Naive B cell (primary cell): ENCODE measurements around the gene EHD4. TPM values are rescaled to one million over a fixed set of nuclear protein-coding genes. Genes with fewer than 3 reads are reported as not detected.

Source experiments
- ATAC-seq, 2 donors: fragments of 150-1000 bp; cut with Tn5 transposase; 2 replicates each; pipeline ENCODE4 v1.10.0; 2021; ENCODE audit warnings: low read depth in 2 of 2, mild to moderate bottlenecking in 2 of 2, moderate library complexity in 2 of 2
- DNase-seq: peaks from one replicate; pipeline ENCODE4 v3.0.0; 2022
- H3K27ac Mint-ChIP-seq, 6 donors: one replicate each; pipeline ENCODE4 v1.8.0; 2020 to 2022; ENCODE audit warnings: mild to moderate bottlenecking in 6 of 6, mixed read lengths in 6 of 6, moderate library complexity in 5 of 6, inconsistent platforms in 2 of 6
- H3K27me3 Mint-ChIP-seq, 3 donors: one replicate each; pipeline ENCODE4 v1.8.0; 2021 to 2022; ENCODE audit warnings: mixed read lengths in 3 of 3, mild to moderate bottlenecking in 1 of 3
- H3K36me3 Mint-ChIP-seq, 2 donors: one replicate each; pipeline ENCODE4 v1.8.0; 2020 to 2022; ENCODE audit warnings: mixed read lengths in 2 of 2, inconsistent platforms in 1 of 2, mild to moderate bottlenecking in 1 of 2
- H3K4me1 Mint-ChIP-seq, 3 donors: one replicate each; pipeline ENCODE4 v1.8.0; 2020 to 2022; ENCODE audit warnings: mixed read lengths in 3 of 3, inconsistent platforms in 1 of 3, mild to moderate bottlenecking in 1 of 3, moderate library complexity in 1 of 3
- H3K4me3 Mint-ChIP-seq, 8 donors: one replicate each; pipeline ENCODE4 v1.8.0; 2020 to 2022; ENCODE audit warnings: mild to moderate bottlenecking in 8 of 8, mixed read lengths in 8 of 8, moderate library complexity in 8 of 8, inconsistent platforms in 2 of 8
- H3K9me3 Mint-ChIP-seq, 7 donors: one replicate each; pipeline ENCODE4 v1.8.0; 2020 to 2022; ENCODE audit warnings: mixed read lengths in 7 of 7, mild to moderate bottlenecking in 5 of 7, inconsistent platforms in 2 of 7, moderate library complexity in 1 of 7
- polyA plus RNA-seq, 6 donors: library from polyadenylated mRNA; unstranded; fragments of 300-500 nt; fragmentation: Illumina TruSeq; gene quantifications; one replicate each; pipeline ENCODE4 v1.2.3, GENCODE V29; 2021; ENCODE audit warnings: low read depth in 6 of 6

Gene EHD4
- polyA plus RNA-seq, 6 donors from 2014 or later, result 4.1 to 9.2 (median 6.9) TPM

GRCh38 chr15:41932101-41932500, 40.3 kb downstream of the EHD4 start:
- H3K27me3 Mint-ChIP-seq, result no peaks in the 10 kb centered on the region
- no peaks in the 10 kb centered on the region for H3K9me3 Mint-ChIP-seq
- DNase-seq, result no peak
- no peak for ATAC-seq
- no peak overlapping the region for H3K4me3 Mint-ChIP-seq
- H3K36me3 Mint-ChIP-seq, result no peaks in the 10 kb centered on the region
- H3K4me1 Mint-ChIP-seq, result peaks cover 42 to 75% (median 54%) of the 10 kb centered on the region in 3 donors
- H3K27ac Mint-ChIP-seq, result peak overlapping the region in 1 of 6 donors; percentile 37

- Mint-ChIP-seq H3K4me1 (peaks cover 51 to 78% (median 53%) of the 10 kb centered on the region in 3 donors), H3K27me3 (no peaks in the 10 kb centered on the region), H3K9me3 (no peaks in the 10 kb centered on the region), H3K36me3 (no peaks in the 10 kb centered on the region), H3K27ac (no peak overlapping the region), H3K4me3 (no peak overlapping the region)
- DNase-seq (no peak), ATAC-seq (no peak)
Measured at GRCh38 chr15:41930867-41931222, 41.5 kb downstream of the EHD4 start.

GRCh38 chr15:41930221-41930866, 42.0 kb downstream of the EHD4 start:
- ATAC-seq (no peak), DNase-seq (no peak)
- Mint-ChIP-seq H3K36me3 (no peaks in the 10 kb centered on the region), H3K4me3 (peak overlapping the region in 2 of 8 donors; percentile 80 to 81), H3K4me1 (peaks cover 48 to 75% (median 48%) of the 10 kb centered on the region in 3 donors), H3K27me3 (no peaks in the 10 kb centered on the region), H3K27ac (peak overlapping the region; percentile 59 to 99 (median 98)), H3K9me3 (no peaks in the 10 kb centered on the region)

- H3K4me1 Mint-ChIP-seq, result peaks cover 38 to 66% (median 44%) of the 10 kb centered on the region in 3 donors
- DNase-seq, result peak; percentile 88
- no peaks in the 10 kb centered on the region for H3K36me3 Mint-ChIP-seq
Measured at GRCh38 chr15:41928637-41929620, 43.4 kb downstream of the EHD4 start.

GRCh38 chr15:41928100-41928499, 44.3 kb downstream of the EHD4 start:
- Mint-ChIP-seq H3K4me3 (peak overlapping the region in 6 of 8 donors; percentile 3 to 80 (median 59)), H3K9me3 (peaks cover 0 to 4% (median under 1%) of the 10 kb centered on the region in 7 donors), H3K27ac (peak overlapping the region; percentile 57 to 99 (median 89))

More at GRCh38 chr15:41928637-41929620, 43.4 kb downstream of the EHD4 start:
- H3K27me3 Mint-ChIP-seq, result no peaks in the 10 kb centered on the region
- H3K9me3 Mint-ChIP-seq, result no peaks in the 10 kb centered on the region
- H3K27ac Mint-ChIP-seq, result peak overlapping the region; percentile 81 to 99 (median 98)
- ATAC-seq, result peak; percentile 96 to 97
- H3K4me3 Mint-ChIP-seq, result peak overlapping the region; percentile 39 to 88 (median 80)

GRCh38 chr15:41927536-41927935, 44.8 kb downstream of the EHD4 start:
- H3K4me1 Mint-ChIP-seq, result peaks cover 49 to 70% (median 55%) of the 10 kb centered on the region in 3 donors
- peak overlapping the region; percentile 17 to 99 (median 89) for H3K27ac Mint-ChIP-seq
- H3K36me3 Mint-ChIP-seq, result no peaks in the 10 kb centered on the region
- ATAC-seq, result peak in 1 of 2 donors; percentile 16
- H3K4me3 Mint-ChIP-seq, result peak overlapping the region; percentile 1 to 80 (median 44)
- peak; percentile 65 for DNase-seq
- H3K27me3 Mint-ChIP-seq, result no peaks in the 10 kb centered on the region
- peaks cover 0 to 8% (median 4%) of the 10 kb centered on the region in 7 donors for H3K9me3 Mint-ChIP-seq

More at GRCh38 chr15:41928100-41928499, 44.3 kb downstream of the EHD4 start:
- Mint-ChIP-seq H3K4me1 (peaks cover 45 to 69% (median 52%) of the 10 kb centered on the region in 3 donors), H3K27me3 (no peaks in the 10 kb centered on the region), H3K36me3 (no peaks in the 10 kb centered on the region)
- DNase-seq (no peak), ATAC-seq (no peak)

GRCh38 chr15:41926185-41927056, 45.9 kb downstream of the EHD4 start:
- Mint-ChIP-seq H3K27me3 (no peaks in the 10 kb centered on the region), H3K4me3 (peak overlapping the region in 7 of 8 donors; percentile 1 to 83 (median 72)), H3K36me3 (peaks cover 0 to 4% of the 10 kb centered on the region in 2 donors), H3K27ac (peak overlapping the region; percentile 77 to 99 (median 90)), H3K9me3 (peaks cover 3 to 18% (median 9%) of the 10 kb centered on the region in 7 donors), H3K4me1 (peaks cover 53 to 73% (median 55%) of the 10 kb centered on the region in 3 donors)
- ATAC-seq (no peak), DNase-seq (no peak)

GRCh38 chr15:41925086-41925608, 47.2 kb downstream of the EHD4 start:
- Mint-ChIP-seq H3K4me3 (no peak overlapping the region), H3K36me3 (peaks cover 4 to 6% of the 10 kb centered on the region in 2 donors), H3K9me3 (peaks cover 3 to 21% (median 9%) of the 10 kb centered on the region in 7 donors), H3K4me1 (peaks cover 55 to 70% (median 61%) of the 10 kb centered on the region in 3 donors), H3K27ac (peak overlapping the region in 2 of 6 donors; percentile 49 to 78), H3K27me3 (no peaks in the 10 kb centered on the region)
- DNase-seq, result no peak
- ATAC-seq, result no peak

GRCh38 chr15:41923401-41923997, 48.9 kb downstream of the EHD4 start:
- peaks cover 49 to 58% (median 56%) of the 10 kb centered on the region in 3 donors for H3K4me1 Mint-ChIP-seq
- H3K4me3 Mint-ChIP-seq, result peak overlapping the region in 5 of 8 donors; percentile 13 to 79 (median 35)
- peaks cover 3 to 21% (median 9%) of the 10 kb centered on the region in 7 donors for H3K9me3 Mint-ChIP-seq
- peak; percentile 61 for DNase-seq
- peak overlapping the region in 5 of 6 donors; percentile 80 to 94 (median 90) for H3K27ac Mint-ChIP-seq
- no peaks in the 10 kb centered on the region for H3K27me3 Mint-ChIP-seq
- peaks cover 6 to 12% of the 10 kb centered on the region in 2 donors for H3K36me3 Mint-ChIP-seq
- ATAC-seq, result peak; percentile 69 to 78

- no peak for DNase-seq
- Mint-ChIP-seq H3K4me1 (peaks cover 39 to 46% (median 44%) of the 10 kb centered on the region in 3 donors), H3K27ac (peak overlapping the region in 3 of 6 donors; percentile 20 to 82 (median 35))
Measured at GRCh38 chr15:41922353-41922752, 50.0 kb downstream of the EHD4 start.

GRCh38 chr15:41921639-41922038, 50.7 kb downstream of the EHD4 start:
- H3K27me3 Mint-ChIP-seq, result no peaks in the 10 kb centered on the region
- H3K4me3 Mint-ChIP-seq, result peak overlapping the region in 1 of 8 donors; percentile 63
- ATAC-seq (no peak), DNase-seq (no peak)
- peaks cover 34 to 42% (median 42%) of the 10 kb centered on the region in 3 donors for H3K4me1 Mint-ChIP-seq
- peak overlapping the region in 2 of 6 donors; percentile 82 to 87 for H3K27ac Mint-ChIP-seq
- peaks cover 3 to 21% (median 9%) of the 10 kb centered on the region in 7 donors for H3K9me3 Mint-ChIP-seq
- peaks cover 6 to 19% of the 10 kb centered on the region in 2 donors for H3K36me3 Mint-ChIP-seq

More at GRCh38 chr15:41922353-41922752, 50.0 kb downstream of the EHD4 start:
- no peaks in the 10 kb centered on the region for H3K27me3 Mint-ChIP-seq
- peaks cover 6 to 18% of the 10 kb centered on the region in 2 donors for H3K36me3 Mint-ChIP-seq
- peaks cover 3 to 21% (median 9%) of the 10 kb centered on the region in 7 donors for H3K9me3 Mint-ChIP-seq
- no peak for ATAC-seq
- H3K4me3 Mint-ChIP-seq, result no peak overlapping the region

GRCh38 chr15:41921167-41921566, 51.2 kb downstream of the EHD4 start:
- peaks cover 6 to 19% of the 10 kb centered on the region in 2 donors for H3K36me3 Mint-ChIP-seq
- H3K27ac Mint-ChIP-seq, result peak overlapping the region in 1 of 6 donors; percentile 78
- peak overlapping the region in 1 of 8 donors; percentile 51 for H3K4me3 Mint-ChIP-seq
- no peaks in the 10 kb centered on the region for H3K27me3 Mint-ChIP-seq
- DNase-seq (no peak), ATAC-seq (no peak)
- H3K4me1 Mint-ChIP-seq, result peaks cover 34 to 42% (median 42%) of the 10 kb centered on the region in 3 donors
- peaks cover 3 to 21% (median 9%) of the 10 kb centered on the region in 7 donors for H3K9me3 Mint-ChIP-seq
